Thymus (tissue), 14 donors: Measurements from ENCODE around the gene TPRX1. TPM values are rescaled to one million over a fixed set of nuclear protein-coding genes. Genes with fewer than 3 reads are reported as not detected.
"Not testable (repeated sequence)": the region's sequence is repeated elsewhere in the genome, so short reads cannot be mapped to it uniquely, and the experiment has no call there.

ENCODE experiments used
- DNase-seq, 9 donors: peaks; one replicate each; pipeline ENCODE4 v3.0.0-alpha.2; 2013; ENCODE audit warnings: low spot score in 9 of 9, low read depth in 6 of 9, missing footprints in 1 of 9
- H3K27ac ChIP-seq, 2 donors: one replicate each; pipeline ENCODE4 v1.5.1; 2013; ENCODE audit warnings: control low read depth in 1 of 2, low read depth in 1 of 2, low read length in 1 of 2, mild to moderate bottlenecking in 1 of 2, moderate library complexity in 1 of 2
- H3K27me3 ChIP-seq, 2 donors: one replicate each; pipeline ENCODE4 v1.5.1; 2013; ENCODE audit warnings: low read length in 1 of 2; ENCODE audit not compliant: control insufficient read depth in 2 of 2, insufficient read depth in 1 of 2
- H3K36me3 ChIP-seq, 2 donors: one replicate each; pipeline ENCODE4 v1.5.1; 2013; ENCODE audit warnings: low read length in 1 of 2, mild to moderate bottlenecking in 1 of 2, moderate library complexity in 1 of 2; ENCODE audit not compliant: control insufficient read depth in 2 of 2, insufficient read depth in 2 of 2
- H3K4me1 ChIP-seq, 2 donors: one replicate each; pipeline ENCODE4 v1.5.1; 2013; ENCODE audit warnings: low read length in 2 of 2; ENCODE audit not compliant: control insufficient read depth in 2 of 2, insufficient read depth in 2 of 2
- H3K4me3 ChIP-seq, 2 donors: one replicate each; pipeline ENCODE4 v1.5.1; 2013; ENCODE audit warnings: low read length in 2 of 2, control low read depth in 1 of 2, mild to moderate bottlenecking in 1 of 2
- H3K9me3 ChIP-seq, 2 donors: one replicate each; pipeline ENCODE4 v1.5.1; 2013; ENCODE audit warnings: low read length in 1 of 2, mild to moderate bottlenecking in 1 of 2; ENCODE audit not compliant: control insufficient read depth in 2 of 2, insufficient read depth in 1 of 2
- WGBS: extraction: QIAGEN DNeasy Blood & Tissue Kit; methylation state at CpG from one replicate; pipeline ENCODE4 v1.1.7; 2013; 5-methylcytosine and 5-hydroxymethylcytosine counted together
- long read RNA-seq, 10 donors: transcript quantifications; one replicate each; lab custom pipeline, GENCODE V29; 2026
- polyA plus RNA-seq: library from polyadenylated mRNA; stranded (reverse); fragments of 200-250 nt; gene quantifications from one replicate; pipeline ENCODE4 v1.2.3, GENCODE V29; 2013
- total RNA-seq: library from RNA; stranded (reverse); fragments of 120-200 nt; gene quantifications from one replicate; pipeline ENCODE4 v1.2.4, GENCODE V29; 2013
- donor health status: healthy.

TPRX1 gene
- total RNA-seq (not detected), polyA plus RNA-seq (not detected)
- long read RNA-seq, donor 1, partial matches to known transcripts, result 52 of 52 reads
- long read RNA-seq, donor 1, other reads (novel, unspliced or antisense), result 0 of 52 reads
- long read RNA-seq, donor 2, result 0 reads
- long read RNA-seq, donor 3, result 0 reads
- long read RNA-seq, donor 4, result 0 reads
- long read RNA-seq, donor 5, result 0 reads
- long read RNA-seq, donor 6, result 0 reads
- long read RNA-seq, donor 7, result 0 reads
- long read RNA-seq, donor 8, result 0 reads
- long read RNA-seq, donor 9, result 0 reads
- long read RNA-seq, donor 10, result 0 reads

GRCh38 chr19:47804451-47804850 is at the start of gene TPRX1:
Gene TPRX1, minus strand, starts transcription at chr19:47804551. Its CDS starts 12 bp downstream, at chr19:47804539.
- not testable (repeated sequence) for DNase-seq, H3K27me3 ChIP-seq, H3K36me3 ChIP-seq, H3K4me3 ChIP-seq, H3K4me1 ChIP-seq, H3K27ac ChIP-seq
- H3K9me3 ChIP-seq, result peaks cover 1 to 13% of the 10 kb centered on the region in 2 donors
- WGBS, result 96% methylated on average over 5 of the region's 5 CpGs

- 78% methylated on average over 5 of the region's 5 CpGs for WGBS
- no peak overlapping the region for H3K27ac ChIP-seq
- no peaks in the 10 kb centered on the region for H3K9me3 ChIP-seq
- no peaks in the 10 kb centered on the region for H3K36me3 ChIP-seq
- H3K4me3 ChIP-seq, result no peak overlapping the region
- H3K4me1 ChIP-seq, result no peaks in the 10 kb centered on the region
- DNase-seq, result no peak
- peaks cover 6 to 33% of the 10 kb centered on the region in 2 donors for H3K27me3 ChIP-seq
Observed at GRCh38 chr19:47853003-47853402, 48.7 kb upstream of the TPRX1 start.

GRCh38 chr19:47848823-47849473 is 44.6 kb upstream of the TPRX1 start:
- H3K27ac ChIP-seq, result no peak overlapping the region
- peaks cover 6 to 33% of the 10 kb centered on the region in 2 donors for H3K27me3 ChIP-seq
- no peaks in the 10 kb centered on the region for H3K4me1 ChIP-seq
- 10% methylated on average over 22 of the region's 22 CpGs for WGBS
- no peaks in the 10 kb centered on the region for H3K36me3 ChIP-seq
- DNase-seq, result peak in 1 of 9 donors; percentile 6
- no peak overlapping the region for H3K4me3 ChIP-seq
- H3K9me3 ChIP-seq, result no peaks in the 10 kb centered on the region

GRCh38 chr19:47848425-47848822 is 44.1 kb upstream of the TPRX1 start:
- Histone ChIP-seq H3K9me3 (no peaks in the 10 kb centered on the region), H3K27ac (no peak overlapping the region), H3K27me3 (peaks cover 6 to 33% of the 10 kb centered on the region in 2 donors)

GRCh38 chr19:47842941-47843340 is 38.6 kb upstream of the TPRX1 start:
- Histone ChIP-seq H3K4me3 (no peak overlapping the region), H3K9me3 (no peaks in the 10 kb centered on the region), H3K27ac (no peak overlapping the region), H3K4me1 (no peaks in the 10 kb centered on the region), H3K36me3 (no peaks in the 10 kb centered on the region), H3K27me3 (no peaks in the 10 kb centered on the region)
- DNase-seq, result no peak
- 78% methylated on average over 5 of the region's 5 CpGs for WGBS

More at GRCh38 chr19:47848425-47848822, 44.1 kb upstream of the TPRX1 start:
- Histone ChIP-seq H3K4me3 (no peak overlapping the region), H3K36me3 (no peaks in the 10 kb centered on the region), H3K4me1 (no peaks in the 10 kb centered on the region)
- DNase-seq, result no peak
- WGBS, result 70% methylated on average over 10 of the region's 10 CpGs

GRCh38 chr19:47839913-47840312 is 35.6 kb upstream of the TPRX1 start:
- no peaks in the 10 kb centered on the region for H3K36me3 ChIP-seq
- 50% methylated on average over 10 of the region's 10 CpGs for WGBS
- H3K4me3 ChIP-seq, result no peak overlapping the region
- no peak overlapping the region for H3K27ac ChIP-seq
- no peak for DNase-seq
- H3K9me3 ChIP-seq, result no peaks in the 10 kb centered on the region
- no peaks in the 10 kb centered on the region for H3K27me3 ChIP-seq
- no peaks in the 10 kb centered on the region for H3K4me1 ChIP-seq

GRCh38 chr19:47839411-47839810 is 35.1 kb upstream of the TPRX1 start:
- Histone ChIP-seq H3K36me3 (no peaks in the 10 kb centered on the region), H3K27ac (no peak overlapping the region), H3K4me3 (no peak overlapping the region), H3K9me3 (no peaks in the 10 kb centered on the region), H3K4me1 (no peaks in the 10 kb centered on the region), H3K27me3 (no peaks in the 10 kb centered on the region)
- no peak for DNase-seq
- WGBS, result 93% methylated on average over 16 of the region's 16 CpGs

- 88% methylated on average over 8 of the region's 8 CpGs for WGBS
- Histone ChIP-seq H3K27me3 (no peaks in the 10 kb centered on the region), H3K9me3 (no peaks in the 10 kb centered on the region), H3K27ac (no peak overlapping the region), H3K4me1 (no peaks in the 10 kb centered on the region), H3K36me3 (no peaks in the 10 kb centered on the region), H3K4me3 (no peak overlapping the region)
- no peak for DNase-seq
Observed at GRCh38 chr19:47836038-47836437, 31.7 kb upstream of the TPRX1 start.

- Histone ChIP-seq H3K36me3 (no peaks in the 10 kb centered on the region), H3K4me1 (no peaks in the 10 kb centered on the region), H3K4me3 (no peak overlapping the region), H3K9me3 (no peaks in the 10 kb centered on the region), H3K27me3 (no peaks in the 10 kb centered on the region), H3K27ac (no peak overlapping the region)
- 85% methylated on average over 4 of the region's 4 CpGs for WGBS
- no peak for DNase-seq
Observed at GRCh38 chr19:47832723-47833122, 28.4 kb upstream of the TPRX1 start.
